Measurements from ENCODE around the gene TCOF1. TPM values are rescaled to one million over a fixed set of nuclear protein-coding genes. Genes with fewer than 3 reads are reported as not detected.

Gene TCOF1
- total RNA-seq, 5 donors from 2014 or later (not counting 1 experiment from before 2014, with no cell fraction given) = 50.4 to 67.8 (median 58.4) TPM

DNA sequence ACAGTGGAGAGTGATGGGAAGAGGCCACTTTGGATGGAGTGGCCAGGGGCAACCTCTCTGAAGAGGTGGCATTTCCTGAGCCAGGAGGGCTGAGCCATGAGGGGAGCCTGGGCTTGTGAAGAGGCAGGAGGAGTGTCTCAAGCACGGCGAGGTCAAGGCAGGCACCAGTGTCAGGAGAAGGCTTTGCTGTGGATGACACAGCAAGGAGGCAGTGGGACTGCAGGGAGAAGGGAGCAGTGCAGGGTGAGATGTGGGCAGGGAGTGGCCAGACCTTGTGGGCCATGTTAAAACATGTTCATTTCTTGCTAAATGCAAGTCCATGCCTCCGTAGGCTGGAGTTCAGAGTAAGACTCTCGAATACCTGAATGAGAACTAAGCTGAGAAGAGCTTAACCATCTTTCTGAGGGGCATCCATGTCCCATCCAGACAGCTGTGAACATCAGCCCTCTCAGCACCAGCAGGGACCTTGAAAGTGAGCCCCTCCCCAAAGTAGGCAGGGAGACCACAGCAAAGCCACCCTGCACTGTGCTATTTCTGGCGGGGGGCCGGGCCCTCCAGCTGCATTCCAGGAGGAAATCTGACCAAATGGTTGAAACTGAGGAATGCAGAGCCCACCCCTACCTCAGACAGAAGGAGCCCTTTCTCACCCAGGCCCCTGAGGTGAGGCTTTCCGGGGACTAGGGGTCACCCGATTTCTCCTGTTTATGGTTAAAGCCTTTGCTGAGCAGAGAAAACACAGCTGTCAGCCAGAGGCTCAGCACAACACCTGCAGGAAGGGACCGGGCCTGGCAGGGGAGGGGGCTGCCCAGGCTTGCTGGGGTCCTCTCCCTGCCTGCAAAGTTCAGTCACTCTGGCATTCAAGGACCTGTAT, 38.6 kb upstream of the TCOF1 start:
- Mint-ChIP-seq H3K27me3 (peaks cover 0 to 5% of the 10 kb centered on the region in 2 donors), H3K4me1 (peaks cover 0 to 2% (median 0%) of the 10 kb centered on the region in 3 donors), H3K4me3 (no peak overlapping the region), H3K36me3 (no peaks in the 10 kb centered on the region), H3K27ac (no peak overlapping the region), H3K9me3 (no peaks in the 10 kb centered on the region)
- 78% methylated on average over 7 of the region's 9 CpGs for WGBS (ENCODE audit: insufficient coverage)
- H3K27ac ChIP-seq (ENCODE audit: low read length) = no peak overlapping the region
- no peak overlapping the region for H3K4me3 ChIP-seq (ENCODE audit: control insufficient read depth in 1 of 2, extremely low read depth in 1 of 2, low read length in 1 of 2)
- peaks cover 0 to 8% of the 10 kb centered on the region in 2 experiments for H3K27me3 ChIP-seq (replicated peaks in 1 of 2; ENCODE audit: control insufficient read depth in 2 of 2, extremely low read depth in 1 of 2, insufficient read depth in 2 of 2, low read length in 1 of 2)
- ATAC-seq (replicated peaks in 1 of 4) (no peak), DNase-seq (no peak)
- no peaks in the 10 kb centered on the region for H3K9me3 ChIP-seq
- ChIA-PET POLR2A (no interaction called here), CTCF (interaction anchor here in 1 of 2 donors (0.7 kb wide), 1 partner anchor 157 kb away, joined by 3 read pairs; no protein-coding TSS in a partner anchor)
- H3K4me1 ChIP-seq (ENCODE audit: control insufficient read depth in 1 of 2, extremely low read depth in 1 of 2, insufficient read depth in 2 of 2, low read length in 2 of 2) = no peaks in the 10 kb centered on the region
- H3K36me3 ChIP-seq (ENCODE audit: control insufficient read depth in 2 of 2, extremely low read depth in 1 of 2, insufficient read depth in 1 of 2, low read length in 1 of 2) = no peaks in the 10 kb centered on the region

DNA sequence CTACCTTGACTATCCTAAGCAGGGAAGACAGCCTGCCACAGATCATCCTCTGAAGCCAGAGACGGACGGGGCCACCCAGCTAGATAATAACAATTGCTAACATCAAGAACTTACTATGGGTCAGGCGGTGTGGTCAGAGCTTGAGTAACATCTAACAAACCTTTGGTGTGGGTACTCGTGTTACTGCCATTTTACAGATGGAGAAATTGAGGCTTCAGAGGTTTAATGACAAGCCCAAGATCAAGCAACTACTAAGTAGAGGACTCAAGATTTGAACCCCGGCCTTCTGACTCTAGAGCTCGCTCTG, 38.1 kb upstream of the TCOF1 start:
- H3K36me3 Mint-ChIP-seq = no peaks in the 10 kb centered on the region
- ATAC-seq (replicated peaks in 1 of 4) (no peak), DNase-seq (no peak)
- H3K4me3 ChIP-seq (ENCODE audit: control insufficient read depth in 1 of 2, extremely low read depth in 1 of 2, low read length in 1 of 2) = no peak overlapping the region
- peaks cover 0 to 2% (median 0%) of the 10 kb centered on the region in 3 donors for H3K4me1 Mint-ChIP-seq
- no peaks in the 10 kb centered on the region for H3K4me1 ChIP-seq (ENCODE audit: control insufficient read depth in 1 of 2, extremely low read depth in 1 of 2, insufficient read depth in 2 of 2, low read length in 2 of 2)
- peaks cover 0 to 5% of the 10 kb centered on the region in 2 donors for H3K27me3 Mint-ChIP-seq
- no peak overlapping the region for H3K27ac ChIP-seq (ENCODE audit: low read length)
- WGBS (ENCODE audit: insufficient coverage) = 30% methylated on average over 2 of the region's 6 CpGs
- POLR2A ChIA-PET = no interaction called here
- CTCF ChIA-PET = interaction anchor here in 1 of 2 donors (0.7 kb wide), 2 partner anchors 125 to 156 kb away, joined by 3 read pairs; no protein-coding TSS in a partner anchor
- no peaks in the 10 kb centered on the region for H3K9me3 ChIP-seq
- peaks cover 0 to 8% of the 10 kb centered on the region in 2 experiments for H3K27me3 ChIP-seq (replicated peaks in 1 of 2; ENCODE audit: control insufficient read depth in 2 of 2, extremely low read depth in 1 of 2, insufficient read depth in 2 of 2, low read length in 1 of 2)
- no peak overlapping the region for H3K27ac Mint-ChIP-seq
- no peaks in the 10 kb centered on the region for H3K9me3 Mint-ChIP-seq
- H3K4me3 Mint-ChIP-seq = no peak overlapping the region
- no peaks in the 10 kb centered on the region for H3K36me3 ChIP-seq (ENCODE audit: control insufficient read depth in 2 of 2, extremely low read depth in 1 of 2, insufficient read depth in 1 of 2, low read length in 1 of 2)

DNA sequence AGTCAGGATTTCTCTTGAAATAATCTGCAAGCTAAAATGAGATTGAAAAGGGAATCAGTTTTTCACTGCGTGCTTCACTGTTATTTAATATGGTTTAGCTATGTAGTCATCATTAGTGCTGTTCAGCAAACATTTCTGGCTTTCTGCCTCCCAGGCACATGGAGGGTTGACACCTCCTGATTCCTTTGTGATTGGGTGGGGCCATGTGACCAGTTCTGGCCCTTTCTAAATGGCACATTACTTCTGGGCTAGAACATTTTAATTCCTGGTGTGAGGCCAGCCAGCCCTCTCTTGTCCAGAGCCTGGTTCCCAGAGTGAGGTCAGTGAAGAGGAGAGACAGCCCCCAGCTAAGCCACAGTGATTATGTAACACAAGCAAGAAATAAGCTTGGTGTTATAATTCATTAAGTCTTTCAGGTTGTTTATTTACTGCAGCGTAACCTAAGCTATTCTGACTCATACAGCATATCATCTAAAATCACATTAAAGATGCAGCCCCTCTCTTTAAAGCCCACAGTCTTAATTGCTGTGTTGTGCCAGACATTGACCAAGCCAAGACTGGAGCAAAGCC, 37.4 kb upstream of the TCOF1 start:
- Histone ChIP-seq H3K4me3 (ENCODE audit: control insufficient read depth in 1 of 2, extremely low read depth in 1 of 2, low read length in 1 of 2) (no peak overlapping the region), H3K36me3 (ENCODE audit: control insufficient read depth in 2 of 2, extremely low read depth in 1 of 2, insufficient read depth in 1 of 2, low read length in 1 of 2) (no peaks in the 10 kb centered on the region), H3K4me1 (ENCODE audit: control insufficient read depth in 1 of 2, extremely low read depth in 1 of 2, insufficient read depth in 2 of 2, low read length in 2 of 2) (no peaks in the 10 kb centered on the region), H3K9me3 (no peaks in the 10 kb centered on the region), H3K27ac (ENCODE audit: low read length) (no peak overlapping the region), H3K27me3 (replicated peaks in 1 of 2; ENCODE audit: control insufficient read depth in 2 of 2, extremely low read depth in 1 of 2, insufficient read depth in 2 of 2, low read length in 1 of 2) (peaks cover 0 to 8% of the 10 kb centered on the region in 2 experiments)
- ChIA-PET CTCF (interaction anchor here in 1 of 2 donors (0.5 to 0.7 kb wide), 3 partner anchors 124 to 341 kb away, joined by 3 to 5 read pairs (median 3); no protein-coding TSS in a partner anchor), POLR2A (no interaction called here)
- 100% methylated on average over 1 of the region's 2 CpGs for WGBS (ENCODE audit: insufficient coverage)
- H3K4me3 Mint-ChIP-seq = no peak overlapping the region
- no peaks in the 10 kb centered on the region for H3K9me3 Mint-ChIP-seq
- ATAC-seq (replicated peaks in 1 of 4) = no peak
- H3K27me3 Mint-ChIP-seq = peaks cover under 1 to 5% of the 10 kb centered on the region in 2 donors
- no peaks in the 10 kb centered on the region for H3K36me3 Mint-ChIP-seq
- no peak overlapping the region for H3K27ac Mint-ChIP-seq
- no peak for DNase-seq
- H3K4me1 Mint-ChIP-seq = peaks cover 0 to 2% (median 0%) of the 10 kb centered on the region in 3 donors

DNA sequence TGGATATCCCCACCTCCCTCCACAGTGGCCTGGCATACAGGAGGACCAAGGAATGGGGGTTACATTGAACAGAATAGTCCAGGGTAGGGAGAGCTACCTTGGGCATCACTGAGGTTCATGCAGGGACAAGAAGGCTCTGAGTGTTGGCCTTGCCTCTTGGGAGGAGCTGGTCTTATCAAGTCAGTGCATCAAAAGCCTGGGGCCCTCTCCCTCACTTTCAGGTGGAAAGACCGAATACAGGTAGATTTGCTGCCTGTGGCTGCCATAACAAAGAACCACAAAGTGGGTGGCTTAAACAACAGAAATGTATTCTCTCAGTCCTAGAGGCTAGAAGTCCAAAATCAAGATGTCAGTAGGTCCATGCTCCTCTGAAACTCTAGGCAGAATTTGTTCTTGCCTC, 36.3 kb upstream of the TCOF1 start:
- POLR2A ChIA-PET = no interaction called here
- Mint-ChIP-seq H3K36me3 (no peaks in the 10 kb centered on the region), H3K4me3 (no peak overlapping the region), H3K27me3 (peaks cover 1 to 8% of the 10 kb centered on the region in 2 donors), H3K9me3 (no peaks in the 10 kb centered on the region), H3K27ac (no peak overlapping the region), H3K4me1 (peaks cover 0 to 2% (median 0%) of the 10 kb centered on the region in 3 donors)
- 80% methylated on average over 1 of the region's 1 CpG for WGBS (ENCODE audit: insufficient coverage)
- H3K4me3 ChIP-seq (ENCODE audit: control insufficient read depth in 1 of 2, extremely low read depth in 1 of 2, low read length in 1 of 2) = no peak overlapping the region
- ATAC-seq (replicated peaks in 1 of 4) (no peak), DNase-seq (no peak)
- H3K27me3 ChIP-seq (replicated peaks in 1 of 2; ENCODE audit: control insufficient read depth in 2 of 2, extremely low read depth in 1 of 2, insufficient read depth in 2 of 2, low read length in 1 of 2) = peaks cover 0 to 15% of the 10 kb centered on the region in 2 experiments
- no peaks in the 10 kb centered on the region for H3K9me3 ChIP-seq
- no peak overlapping the region for H3K27ac ChIP-seq (ENCODE audit: low read length)
- CTCF ChIA-PET = no interaction called here
- no peaks in the 10 kb centered on the region for H3K36me3 ChIP-seq (ENCODE audit: control insufficient read depth in 2 of 2, extremely low read depth in 1 of 2, insufficient read depth in 1 of 2, low read length in 1 of 2)
- no peaks in the 10 kb centered on the region for H3K4me1 ChIP-seq (ENCODE audit: control insufficient read depth in 1 of 2, extremely low read depth in 1 of 2, insufficient read depth in 2 of 2, low read length in 2 of 2)

DNA sequence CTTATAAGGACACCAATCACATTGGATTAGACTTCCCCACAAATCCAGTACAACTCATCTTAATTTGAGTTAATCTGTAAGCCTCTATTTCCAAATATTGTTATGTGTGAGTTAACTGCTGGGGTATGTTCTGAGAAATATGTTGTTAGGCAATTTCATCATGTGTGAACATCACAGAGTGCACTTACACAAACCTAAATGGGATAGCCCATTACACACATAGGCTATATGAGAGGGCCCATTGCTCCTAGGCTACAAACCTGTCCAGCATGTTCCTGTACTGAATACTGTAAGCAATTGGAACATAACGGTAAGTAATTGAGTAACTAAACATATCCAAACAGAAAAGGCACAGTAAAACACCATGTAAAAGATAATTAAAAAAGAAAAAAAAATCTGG, 35.7 kb upstream of the TCOF1 start:
- ChIA-PET POLR2A (no interaction called here), CTCF (no interaction called here)
- H3K36me3 ChIP-seq (ENCODE audit: control insufficient read depth in 2 of 2, extremely low read depth in 1 of 2, insufficient read depth in 1 of 2, low read length in 1 of 2) = no peaks in the 10 kb centered on the region
- Mint-ChIP-seq H3K36me3 (no peaks in the 10 kb centered on the region), H3K27ac (no peak overlapping the region), H3K27me3 (peaks cover 1 to 8% of the 10 kb centered on the region in 2 donors), H3K4me1 (peaks cover 0 to 2% (median 0%) of the 10 kb centered on the region in 3 donors), H3K9me3 (no peaks in the 10 kb centered on the region), H3K4me3 (no peak overlapping the region)
- DNase-seq = no peak
- H3K9me3 ChIP-seq = no peaks in the 10 kb centered on the region
- no peak for ATAC-seq (replicated peaks in 1 of 4)
- peaks cover 0 to 17% of the 10 kb centered on the region in 2 experiments for H3K27me3 ChIP-seq (replicated peaks in 1 of 2; ENCODE audit: control insufficient read depth in 2 of 2, extremely low read depth in 1 of 2, insufficient read depth in 2 of 2, low read length in 1 of 2)
- no peak overlapping the region for H3K27ac ChIP-seq (ENCODE audit: low read length)
- no CpG with 5 or more reads among the region's 1 CpG for WGBS (ENCODE audit: insufficient coverage)
- H3K4me1 ChIP-seq (ENCODE audit: control insufficient read depth in 1 of 2, extremely low read depth in 1 of 2, insufficient read depth in 2 of 2, low read length in 2 of 2) = no peaks in the 10 kb centered on the region
- no peak overlapping the region for H3K4me3 ChIP-seq (ENCODE audit: control insufficient read depth in 1 of 2, extremely low read depth in 1 of 2, low read length in 1 of 2)

DNA sequence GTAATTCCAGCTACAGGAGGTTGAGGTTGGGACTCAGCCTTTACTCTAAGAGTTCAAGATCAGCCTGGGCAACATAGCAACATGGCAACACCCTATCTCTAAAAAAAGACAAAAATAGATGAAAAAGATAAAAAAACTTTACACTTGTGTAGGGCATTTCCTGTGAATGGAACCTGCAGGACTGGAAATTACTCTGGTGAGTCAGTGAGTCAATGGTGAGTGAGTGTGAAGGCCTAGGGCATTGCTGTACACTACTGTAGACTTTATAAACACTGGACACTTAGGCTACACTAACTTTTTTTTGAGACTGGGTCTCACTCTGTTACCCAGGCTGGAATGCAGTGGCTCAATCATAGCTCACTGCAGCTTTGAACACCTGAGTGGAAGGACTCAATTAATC, 35.3 kb upstream of the TCOF1 start:
- Histone ChIP-seq H3K27ac (ENCODE audit: low read length) (no peak overlapping the region), H3K36me3 (ENCODE audit: control insufficient read depth in 2 of 2, extremely low read depth in 1 of 2, insufficient read depth in 1 of 2, low read length in 1 of 2) (no peaks in the 10 kb centered on the region), H3K27me3 (replicated peaks in 1 of 2; ENCODE audit: control insufficient read depth in 2 of 2, extremely low read depth in 1 of 2, insufficient read depth in 2 of 2, low read length in 1 of 2) (peaks cover 0 to 19% of the 10 kb centered on the region in 2 experiments), H3K4me1 (ENCODE audit: control insufficient read depth in 1 of 2, extremely low read depth in 1 of 2, insufficient read depth in 2 of 2, low read length in 2 of 2) (no peaks in the 10 kb centered on the region), H3K4me3 (ENCODE audit: control insufficient read depth in 1 of 2, extremely low read depth in 1 of 2, low read length in 1 of 2) (no peak overlapping the region), H3K9me3 (no peaks in the 10 kb centered on the region)
- ChIA-PET CTCF (interaction anchor here in 1 of 2 donors (0.6 kb wide), 1 partner anchor 14 kb away, joined by 3 read pairs; no protein-coding TSS in a partner anchor), POLR2A (interaction anchor here in 1 of 2 donors (0.6 kb wide), 1 partner anchor 443 kb away, joined by 3 read pairs; no protein-coding TSS in a partner anchor)
- DNase-seq (no peak), ATAC-seq (replicated peaks in 1 of 4) (no peak)
- Mint-ChIP-seq H3K27ac (no peak overlapping the region), H3K4me1 (peaks cover 0 to 2% (median 0%) of the 10 kb centered on the region in 3 donors), H3K36me3 (no peaks in the 10 kb centered on the region), H3K27me3 (peaks cover 1 to 8% of the 10 kb centered on the region in 2 donors), H3K4me3 (no peak overlapping the region), H3K9me3 (no peaks in the 10 kb centered on the region)

Data from T-cell (primary cell).